GM18519 (cell line): ENCODE data around the gene TANK.
"Not testable (repeated sequence)": the region's sequence is repeated elsewhere in the genome, so short reads cannot be mapped to it uniquely, and the experiment has no call there.

Experiments
- ATAC-seq: cut with Tn5 transposase; IDR thresholded peaks from one replicate; pipeline ENCODE4 v1.9.1; 2021; ENCODE audit warnings: mild to moderate bottlenecking, moderate library complexity; ENCODE audit not compliant: unreplicated experiment, low FRiP score

Gene TANK

GRCh38 chr2:161165811-161166210, 5.6 kb downstream of the TANK start:
- ATAC-seq = peak; percentile 21

- peak; percentile 72 for ATAC-seq
Measured at GRCh38 chr2:161166538-161167409, 6.5 kb downstream of the TANK start.

GRCh38 chr2:161169335-161169734, 9.1 kb downstream of the TANK start:
- no peak for ATAC-seq

GRCh38 chr2:161170377-161170776, 10.1 kb downstream of the TANK start:
- ATAC-seq = no peak

GRCh38 chr2:161170958-161171932, 11.0 kb downstream of the TANK start:
- ATAC-seq = no peak

GRCh38 chr2:161172901-161173540, 12.8 kb downstream of the TANK start:
- ATAC-seq = peak; percentile 68

GRCh38 chr2:161173541-161174194, 13.4 kb downstream of the TANK start:
- no peak for ATAC-seq

GRCh38 chr2:161177969-161178368, 17.7 kb downstream of the TANK start:
- no peak for ATAC-seq

GRCh38 chr2:161178756-161179155, 18.5 kb downstream of the TANK start:
- ATAC-seq = no peak

GRCh38 chr2:161190050-161190449, 29.8 kb downstream of the TANK start:
- ATAC-seq = no peak

- not testable (repeated sequence) for ATAC-seq
Measured at GRCh38 chr2:161195602-161196001, 35.4 kb downstream of the TANK start.

- peak; percentile 62 for ATAC-seq
Measured at GRCh38 chr2:161199912-161200701, 39.9 kb downstream of the TANK start.

- no peak for ATAC-seq
Measured at GRCh38 chr2:161204846-161205245, 44.6 kb downstream of the TANK start.

- ATAC-seq = no peak
Measured at GRCh38 chr2:161206471-161207032, 46.3 kb downstream of the TANK start.

GRCh38 chr2:161207941-161208340, 47.7 kb downstream of the TANK start:
- ATAC-seq = no peak

GRCh38 chr2:161208527-161209139, 48.4 kb downstream of the TANK start:
- ATAC-seq = peak; percentile 61

GRCh38 chr2:161209902-161210301, 49.7 kb downstream of the TANK start:
- ATAC-seq = no peak

- no peak for ATAC-seq
Measured at GRCh38 chr2:161217597-161218185, 57.5 kb downstream of the TANK start.
